Measurements from ENCODE around the gene TAS1R3.
A peak's percentile ranks its signal among the peaks of the same experiment; 100 is the strongest.

TAS1R3 gene

DNA sequence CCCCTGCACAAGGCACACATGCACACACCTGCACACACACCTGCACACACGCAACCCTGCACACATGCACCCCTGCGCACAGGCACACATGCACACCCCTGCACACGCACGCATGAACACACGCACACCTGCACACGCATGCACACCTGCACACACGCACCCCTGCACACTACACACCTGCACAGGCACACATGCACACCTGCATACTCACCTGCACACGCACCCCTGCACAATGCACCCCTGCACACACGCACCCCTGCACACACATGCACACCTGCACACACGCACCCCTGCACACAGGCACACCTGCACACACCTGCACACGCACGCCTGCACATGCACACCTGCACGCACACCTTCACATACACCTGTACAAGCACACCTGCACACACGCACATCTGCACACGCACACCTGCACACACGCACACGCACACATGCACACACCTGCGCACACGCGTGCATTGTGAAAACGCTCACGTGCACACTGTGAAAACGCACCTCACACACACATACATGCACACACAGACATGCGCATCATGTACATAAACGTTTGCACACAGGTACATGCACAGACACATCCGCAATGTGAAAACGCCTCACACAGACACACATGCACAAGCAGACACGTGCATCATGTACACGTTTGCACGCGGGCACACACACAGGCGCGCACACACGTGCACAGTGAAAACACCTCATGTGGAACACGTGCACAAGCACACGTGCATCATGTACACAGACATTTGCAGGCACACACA, 9.9 kb downstream of the TAS1R3 start:
- DNase-seq = no peak

- no peak for DNase-seq
Observed at GRCh38 chr1:1341549-1342021, 10.5 kb downstream of the TAS1R3 start.

DNA sequence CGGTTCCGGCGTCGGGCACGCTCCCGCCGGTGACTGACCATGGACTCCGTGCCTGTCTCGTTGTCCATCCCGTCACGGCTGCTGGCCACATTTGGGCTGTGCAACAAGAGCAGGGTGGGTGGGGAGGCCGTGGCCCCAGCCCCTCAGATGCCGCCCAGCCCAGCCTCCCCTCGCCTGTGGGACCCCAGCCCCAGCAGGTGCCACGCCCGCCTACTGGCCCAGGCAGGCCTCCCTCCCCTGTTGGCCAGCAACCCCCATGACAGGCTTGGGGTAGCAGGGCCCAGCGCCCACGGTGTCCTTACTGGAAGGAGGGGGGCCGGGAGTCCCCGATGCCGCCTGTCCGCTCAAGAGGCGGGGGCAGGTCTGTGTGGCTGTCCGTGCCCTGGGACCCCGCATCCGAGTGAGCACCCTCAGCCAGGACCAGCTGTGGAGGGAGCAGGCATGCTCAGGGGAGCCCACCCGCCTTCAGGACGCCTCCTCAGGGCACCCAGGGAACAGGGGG, 11.0 kb downstream of the TAS1R3 start:
- no peak for DNase-seq

DNA sequence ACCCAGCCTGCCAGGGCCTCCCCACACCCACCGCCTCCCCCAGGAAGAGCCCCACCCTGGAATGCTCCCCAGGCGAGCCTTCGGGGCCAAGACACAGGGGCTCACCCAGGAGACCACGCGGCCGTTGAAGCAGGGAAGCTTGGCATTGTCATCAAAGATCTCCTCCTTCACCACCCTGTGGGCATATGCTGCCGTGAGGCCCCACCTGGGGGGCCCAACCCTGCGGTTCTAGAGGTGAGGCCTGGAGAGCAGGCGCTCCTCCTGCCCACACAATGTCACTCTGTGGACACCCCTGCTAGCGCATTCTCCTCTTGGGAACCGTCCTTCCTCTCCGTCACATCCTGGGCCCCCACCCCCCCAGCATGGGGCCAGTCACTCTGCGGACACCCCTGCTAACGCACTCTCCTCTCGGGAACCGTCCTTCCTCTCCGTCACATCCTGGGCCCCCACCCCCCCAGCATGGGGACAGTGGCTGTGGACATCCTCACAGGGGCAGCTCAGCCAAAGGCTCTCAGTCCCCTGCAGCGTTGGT, 11.6 kb downstream of the TAS1R3 start:
- DNase-seq = no peak

GRCh38 chr1:1343811-1344421, 12.8 kb downstream of the TAS1R3 start:
- no peak for DNase-seq

GRCh38 chr1:1344655-1345361, 13.7 kb downstream of the TAS1R3 start:
- DNase-seq = peak in 3 of 4 experiments; percentile 36 to 46 (median 40)

DNA sequence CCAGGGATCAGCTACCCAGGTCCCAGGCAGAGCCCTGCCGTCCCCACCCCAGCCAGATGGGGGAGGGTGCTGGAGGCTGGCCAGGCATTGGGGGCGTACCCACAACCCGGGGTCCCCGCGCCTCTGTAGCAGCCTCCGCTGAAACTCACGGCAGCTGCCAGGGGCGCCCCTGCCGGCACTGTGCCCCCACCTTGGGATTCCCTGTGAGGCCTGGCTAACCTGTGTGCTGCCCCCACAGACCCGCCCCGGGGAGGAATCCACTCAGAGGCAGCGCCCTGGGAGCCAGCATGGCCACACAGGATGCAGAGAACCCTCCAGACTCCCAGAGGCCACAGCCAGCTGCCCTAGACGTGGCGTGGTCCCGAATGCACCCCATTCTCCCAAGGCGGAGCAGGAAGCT, 14.3 kb downstream of the TAS1R3 start:
- DNase-seq = no peak

- DNase-seq = no peak
Observed at GRCh38 chr1:1345860-1346500, 14.9 kb downstream of the TAS1R3 start.

- DNase-seq = no peak
Observed at GRCh38 chr1:1346501-1346890, 15.4 kb downstream of the TAS1R3 start.

DNA sequence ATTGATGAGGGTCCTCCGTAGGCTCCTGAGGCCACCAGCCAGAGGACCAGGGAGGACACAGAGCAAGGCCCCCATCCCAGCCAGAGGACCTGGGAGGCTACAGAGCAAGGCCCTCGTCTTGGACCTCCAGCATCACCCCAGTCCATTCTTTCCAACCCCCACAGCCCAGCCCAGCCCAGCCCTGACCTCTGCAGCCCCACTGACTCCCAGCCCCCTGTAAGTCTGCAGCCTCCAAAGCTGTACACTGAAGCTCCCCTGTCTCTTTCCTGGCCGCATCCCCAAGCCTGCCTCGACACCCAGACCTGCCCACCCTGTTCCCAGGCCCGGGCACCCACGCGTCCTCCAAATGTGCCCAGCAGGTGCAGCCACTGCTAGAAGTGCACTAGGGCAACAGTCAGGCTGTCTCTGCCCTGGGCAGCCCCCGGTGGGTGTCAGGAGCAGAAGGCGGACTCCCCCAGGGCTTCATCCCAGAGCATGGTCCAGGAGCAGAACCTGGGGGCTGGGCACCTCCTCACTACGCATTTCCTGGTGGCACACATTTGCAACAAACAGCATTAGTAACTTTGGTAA, 16.0 kb downstream of the TAS1R3 start:
- DNase-seq = no peak

DNA sequence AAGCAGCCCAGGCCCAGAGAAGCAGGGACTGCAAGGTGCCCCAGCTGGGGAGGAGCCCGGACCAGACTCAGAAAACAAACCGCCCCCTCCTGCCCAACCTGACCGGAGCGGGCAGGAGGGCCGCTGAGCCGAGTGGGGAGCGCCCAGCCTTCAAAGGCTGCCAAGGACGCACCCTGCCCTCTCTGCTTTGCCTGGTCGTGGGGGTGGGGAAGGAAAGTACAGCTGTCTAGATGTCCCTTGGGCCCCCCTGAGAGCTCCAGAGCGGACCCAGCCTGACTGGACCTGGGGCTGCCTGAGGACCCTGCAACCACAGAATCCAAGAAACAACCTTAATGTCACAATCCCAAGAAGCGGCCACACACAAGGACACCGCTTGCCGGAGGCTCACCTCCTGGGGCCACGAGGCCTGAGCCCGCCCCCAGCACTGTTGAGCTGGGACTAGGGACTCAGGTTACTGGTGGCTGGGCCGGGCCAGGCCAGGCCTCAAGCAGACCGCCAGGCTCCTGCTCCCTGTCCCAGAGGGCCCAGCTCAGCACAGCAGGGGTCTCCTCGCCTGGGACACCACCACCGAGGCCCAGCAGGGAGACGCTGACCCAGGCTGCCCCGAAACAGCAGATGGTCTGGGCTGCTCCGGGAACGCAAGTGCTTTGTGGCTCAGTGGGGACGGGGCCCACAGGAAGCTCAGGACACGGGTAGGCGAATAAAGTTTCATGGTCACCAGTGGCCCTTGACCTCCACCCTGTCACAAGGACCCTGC, 16.8 kb downstream of the TAS1R3 start:
- no peak for DNase-seq

GRCh38 chr1:1348420-1349255, 17.6 kb downstream of the TAS1R3 start:
- peak in 2 of 4 experiments; percentile 7 to 30 for DNase-seq

GRCh38 chr1:1349256-1350012, 18.4 kb downstream of the TAS1R3 start, which contains the start of gene DVL1:
TSS of gene DVL1 (minus strand) at chr1:1349418. CDS start at chr1:1349065, 353 bp downstream.
- peak; percentile 69 to 93 (median 88) for DNase-seq

DNA sequence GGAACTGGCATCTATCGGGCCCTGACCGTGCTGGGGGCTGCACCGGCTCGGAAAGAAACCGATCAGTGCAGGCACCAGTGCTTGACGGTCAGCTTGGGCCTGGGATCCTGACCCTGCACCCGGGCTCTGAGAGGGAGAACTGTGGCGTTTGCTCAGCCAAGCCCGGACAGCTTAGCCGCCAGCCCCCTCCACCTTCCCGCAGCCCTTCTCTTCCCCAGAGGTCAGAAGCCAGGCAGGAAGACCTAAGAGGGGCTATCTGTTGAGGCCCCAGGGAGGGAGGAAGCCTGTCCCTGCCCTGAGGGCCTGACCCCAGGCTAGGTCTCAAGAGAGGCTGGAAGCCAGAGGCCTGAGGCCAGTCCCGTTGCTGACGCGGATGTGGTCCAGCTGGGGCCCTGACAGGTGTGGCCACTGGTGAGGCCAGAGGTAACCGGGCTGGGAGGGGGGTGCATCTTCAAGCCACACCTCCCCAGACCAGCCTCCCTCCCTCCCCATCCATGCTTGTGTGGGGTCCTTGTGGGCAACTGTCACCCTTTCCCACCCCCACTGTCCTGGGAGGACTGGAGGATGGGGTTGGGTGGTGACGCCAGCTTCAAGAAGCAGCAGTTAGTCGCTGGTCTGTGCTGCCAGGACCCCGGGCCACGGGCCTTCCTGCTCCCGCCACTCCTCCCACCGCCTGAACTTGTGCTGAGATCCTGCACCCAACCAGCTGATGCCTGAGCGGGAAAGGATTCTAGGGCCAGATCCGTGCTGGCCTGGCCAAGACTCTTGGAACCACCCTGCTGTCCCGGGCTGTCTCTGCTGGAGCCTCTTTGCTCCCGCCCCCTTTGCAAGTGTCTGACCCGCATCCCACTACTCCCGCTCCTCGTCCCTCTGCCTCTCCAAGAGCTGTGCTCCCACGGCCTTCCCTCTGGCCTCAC, 20.7 kb downstream of the TAS1R3 start:
- no peak for DNase-seq

GRCh38 chr1:1352786-1353388, 21.8 kb downstream of the TAS1R3 start:
- no peak for DNase-seq

DNA sequence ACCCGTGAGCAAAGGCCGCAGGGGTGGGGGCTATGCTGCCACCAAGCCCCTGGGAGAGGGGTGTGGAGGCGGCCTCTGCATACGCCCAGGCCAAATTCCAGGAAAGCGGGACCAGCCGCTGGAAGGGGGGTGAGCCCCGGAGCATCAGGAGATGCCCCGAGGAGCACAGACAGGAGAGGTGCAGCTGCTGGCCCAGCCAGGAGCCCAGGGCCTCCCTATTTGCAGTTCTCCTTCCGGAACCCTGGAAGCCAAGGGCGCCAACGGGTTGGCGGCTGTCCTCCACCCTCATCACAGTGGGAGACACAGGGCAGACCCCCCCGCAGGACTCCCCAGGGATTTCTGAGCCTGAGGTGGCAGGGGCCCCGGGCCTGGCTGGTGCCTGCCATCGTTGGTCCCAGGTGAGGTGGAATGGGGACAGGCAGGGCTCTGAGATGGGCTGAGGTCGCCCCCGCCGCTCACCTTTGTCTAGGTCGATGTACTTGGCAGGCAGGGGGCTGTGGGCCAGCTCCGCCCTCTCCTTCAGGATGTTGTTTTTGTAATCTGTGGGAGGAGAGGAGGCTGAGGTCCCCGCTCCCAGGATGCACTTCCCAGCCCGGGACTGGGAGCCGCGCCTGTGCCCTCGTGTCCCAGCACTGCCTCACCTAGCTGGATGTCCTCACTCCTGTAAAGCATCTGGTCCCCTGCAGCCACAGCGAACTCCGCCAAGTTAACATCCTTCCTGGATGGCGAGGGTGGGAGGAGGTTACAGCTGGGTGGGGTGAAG, 22.5 kb downstream of the TAS1R3 start:
- no peak for DNase-seq

All from suppressor macrophage (primary cell).